NCI-H524 treated with DMSO at 0.1 percent for 48 hours (cell line): ENCODE data around the gene SFMBT1.

ENCODE experiments used
- DNase-seq: peaks from one replicate; lab custom pipeline; 2025; lab: John Stamatoyannopoulos, UW

Gene SFMBT1

GRCh38 chr3:53045518-53046170, at the start of gene SFMBT1:
SFMBT1 (minus strand) TSS chr3:53046073; CDS start chr3:52969128, 76,945 bp downstream.
- DNase-seq, result no peak

- no peak for DNase-seq
Observed at GRCh38 chr3:53092942-53093341, 47.1 kb upstream of the SFMBT1 start.

GRCh38 chr3:53092216-53092615, 46.3 kb upstream of the SFMBT1 start:
- no peak for DNase-seq

GRCh38 chr3:53091011-53091410, 45.1 kb upstream of the SFMBT1 start:
- no peak for DNase-seq

- no peak for DNase-seq
Observed at GRCh38 chr3:53089511-53089910, 43.6 kb upstream of the SFMBT1 start.

GRCh38 chr3:53085476-53085875, 39.6 kb upstream of the SFMBT1 start:
- DNase-seq, result no peak

- no peak for DNase-seq
Observed at GRCh38 chr3:53084310-53085001, 38.6 kb upstream of the SFMBT1 start.

GRCh38 chr3:53083949-53084309, 38.1 kb upstream of the SFMBT1 start:
- DNase-seq, result no peak

- no peak for DNase-seq
Observed at GRCh38 chr3:53083521-53083920, 37.6 kb upstream of the SFMBT1 start.

GRCh38 chr3:53082736-53083135, 36.9 kb upstream of the SFMBT1 start:
- no peak for DNase-seq

GRCh38 chr3:53081318-53081717, 35.4 kb upstream of the SFMBT1 start:
- DNase-seq, result no peak

GRCh38 chr3:53080612-53081205, 34.8 kb upstream of the SFMBT1 start:
- no peak for DNase-seq

- DNase-seq, result no peak
Observed at GRCh38 chr3:53079791-53080555, 34.1 kb upstream of the SFMBT1 start.

- no peak for DNase-seq
Observed at GRCh38 chr3:53079147-53079546, 33.3 kb upstream of the SFMBT1 start.

- DNase-seq, result no peak
Observed at GRCh38 chr3:53078656-53079055, 32.8 kb upstream of the SFMBT1 start.

GRCh38 chr3:53077476-53078220, 31.8 kb upstream of the SFMBT1 start:
- no peak for DNase-seq

GRCh38 chr3:53075743-53076140, 29.9 kb upstream of the SFMBT1 start:
- no peak for DNase-seq

GRCh38 chr3:53074761-53075742, 29.2 kb upstream of the SFMBT1 start:
- no peak for DNase-seq

- no peak for DNase-seq
Observed at GRCh38 chr3:53074366-53074696, 28.5 kb upstream of the SFMBT1 start.

- no peak for DNase-seq
Observed at GRCh38 chr3:53073553-53074365, 27.9 kb upstream of the SFMBT1 start.
